AG09309 (cell line): ENCODE results near the gene CDKAL1.
A peak's percentile ranks its signal among the peaks of the same experiment; 100 is the strongest.

ENCODE experiments used
- DNase-seq: peaks from one replicate; pipeline ENCODE4 v3.0.0-alpha.2; 2010; ENCODE audit warnings: low read depth
- H3K4me3 ChIP-seq: 2 replicates; pipeline ENCODE4 v1.5.1; 2011; ENCODE audit warnings: mild to moderate bottlenecking, low read depth, low read length, moderate library complexity; ENCODE audit not compliant: control insufficient read depth
- TF ChIP-seq, protein P1 (sequence below): IDR thresholded peaks from 2 replicates; pipeline ENCODE4 v1.5.1; 2011; ENCODE audit warnings: mild to moderate bottlenecking, low read depth, low read length, inconsistent platforms; ENCODE audit not compliant: insufficient read depth, control insufficient read depth; ENCODE audit errors: missing control alignments

CDKAL1 gene

GRCh38 chr6:21144928-21145327 is 610.7 kb downstream of the CDKAL1 start:
- TF ChIP-seq, protein P1, sequence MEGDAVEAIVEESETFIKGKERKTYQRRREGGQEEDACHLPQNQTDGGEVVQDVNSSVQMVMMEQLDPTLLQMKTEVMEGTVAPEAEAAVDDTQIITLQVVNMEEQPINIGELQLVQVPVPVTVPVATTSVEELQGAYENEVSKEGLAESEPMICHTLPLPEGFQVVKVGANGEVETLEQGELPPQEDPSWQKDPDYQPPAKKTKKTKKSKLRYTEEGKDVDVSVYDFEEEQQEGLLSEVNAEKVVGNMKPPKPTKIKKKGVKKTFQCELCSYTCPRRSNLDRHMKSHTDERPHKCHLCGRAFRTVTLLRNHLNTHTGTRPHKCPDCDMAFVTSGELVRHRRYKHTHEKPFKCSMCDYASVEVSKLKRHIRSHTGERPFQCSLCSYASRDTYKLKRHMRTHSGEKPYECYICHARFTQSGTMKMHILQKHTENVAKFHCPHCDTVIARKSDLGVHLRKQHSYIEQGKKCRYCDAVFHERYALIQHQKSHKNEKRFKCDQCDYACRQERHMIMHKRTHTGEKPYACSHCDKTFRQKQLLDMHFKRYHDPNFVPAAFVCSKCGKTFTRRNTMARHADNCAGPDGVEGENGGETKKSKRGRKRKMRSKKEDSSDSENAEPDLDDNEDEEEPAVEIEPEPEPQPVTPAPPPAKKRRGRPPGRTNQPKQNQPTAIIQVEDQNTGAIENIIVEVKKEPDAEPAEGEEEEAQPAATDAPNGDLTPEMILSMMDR = no peak
- DNase-seq = no peak

DNA sequence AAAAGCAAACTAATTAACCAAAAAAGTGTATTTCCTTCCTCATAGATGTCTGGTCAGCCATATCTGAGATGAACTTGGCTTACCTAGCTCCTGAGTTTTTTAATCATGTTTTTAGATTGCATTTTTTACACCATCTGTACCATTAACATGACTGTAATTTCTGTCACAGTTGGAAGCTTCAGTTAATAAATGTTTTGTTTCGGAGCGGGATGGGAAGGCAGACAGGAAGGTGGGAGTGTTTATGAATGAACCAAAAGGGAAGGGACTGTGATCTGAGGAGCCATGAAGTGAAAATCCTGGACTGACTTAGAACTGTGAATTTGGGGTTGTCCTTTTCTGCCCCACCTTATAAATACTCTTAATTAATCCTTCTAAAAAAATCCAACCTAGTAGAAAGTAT is 613.7 kb downstream of the CDKAL1 start:
- H3K4me3 ChIP-seq = no peak overlapping the region
- DNase-seq = no peak
- TF ChIP-seq, protein P1 = no peak

More at GRCh38 chr6:21144928-21145327, 610.7 kb downstream of the CDKAL1 start:
- H3K4me3 ChIP-seq = no peak overlapping the region

DNA sequence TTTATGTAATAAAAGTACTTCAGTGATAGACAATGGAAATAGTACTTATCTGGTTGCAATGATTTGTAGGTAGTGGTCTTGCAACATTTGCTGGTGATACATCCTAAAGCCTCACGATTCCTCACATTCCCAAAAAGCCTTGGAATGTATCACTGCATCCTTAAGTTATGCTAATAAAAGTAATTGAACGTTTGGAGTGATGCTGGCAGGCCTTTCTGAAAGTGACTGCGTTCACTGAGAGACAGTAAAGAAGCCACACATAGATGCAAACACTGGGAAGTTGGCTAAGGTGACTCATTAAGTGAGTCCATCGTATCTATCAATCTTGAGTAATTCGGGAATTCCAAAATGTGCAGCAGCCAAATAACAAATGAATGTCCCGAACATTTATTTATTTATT is 615.2 kb downstream of the CDKAL1 start:
- DNase-seq = peak; percentile 98
- TF ChIP-seq, protein P1 = no peak
- H3K4me3 ChIP-seq = no peak overlapping the region

DNA sequence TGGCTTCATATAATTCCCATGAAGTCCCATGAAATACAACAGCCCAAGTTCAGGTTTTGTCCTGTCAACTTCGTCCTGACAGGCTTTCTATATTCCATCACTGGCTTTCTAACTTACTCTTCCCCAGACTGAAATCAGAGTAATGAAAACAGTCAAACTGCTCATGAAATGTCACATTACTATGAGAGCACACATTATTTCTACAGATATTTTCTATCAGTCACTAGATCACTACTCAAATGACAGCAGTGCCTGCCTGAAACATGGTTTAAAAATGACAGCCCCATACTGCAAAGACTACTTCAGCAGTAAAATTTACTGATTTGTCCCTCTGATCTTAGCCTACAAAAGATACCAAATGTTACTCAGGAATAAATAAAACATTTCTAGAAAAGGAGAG is 616.4 kb downstream of the CDKAL1 start:
- TF ChIP-seq, protein P1 = no peak
- no peak overlapping the region for H3K4me3 ChIP-seq
- DNase-seq = no peak

DNA sequence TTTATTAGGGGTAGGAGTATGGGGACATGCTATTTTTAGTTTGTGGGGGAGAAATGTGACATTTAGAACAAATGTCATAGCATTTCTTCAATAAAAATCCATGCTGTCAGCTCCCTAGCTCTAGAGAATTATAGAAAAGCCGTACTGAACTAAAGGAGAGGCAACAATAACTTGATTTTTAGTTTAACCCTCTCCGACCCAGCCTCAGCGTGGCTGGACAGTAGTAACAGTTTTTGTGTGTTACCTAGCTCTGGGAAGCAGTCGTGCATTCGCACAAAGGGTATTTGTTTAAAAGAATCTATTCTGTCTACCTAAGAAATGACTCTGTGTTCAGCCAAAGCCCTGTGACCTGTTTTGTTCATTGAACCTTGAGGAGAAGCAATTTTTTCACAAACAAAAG is 616.9 kb downstream of the CDKAL1 start:
- no peak overlapping the region for H3K4me3 ChIP-seq
- TF ChIP-seq, protein P1 = no peak
- no peak for DNase-seq

DNA sequence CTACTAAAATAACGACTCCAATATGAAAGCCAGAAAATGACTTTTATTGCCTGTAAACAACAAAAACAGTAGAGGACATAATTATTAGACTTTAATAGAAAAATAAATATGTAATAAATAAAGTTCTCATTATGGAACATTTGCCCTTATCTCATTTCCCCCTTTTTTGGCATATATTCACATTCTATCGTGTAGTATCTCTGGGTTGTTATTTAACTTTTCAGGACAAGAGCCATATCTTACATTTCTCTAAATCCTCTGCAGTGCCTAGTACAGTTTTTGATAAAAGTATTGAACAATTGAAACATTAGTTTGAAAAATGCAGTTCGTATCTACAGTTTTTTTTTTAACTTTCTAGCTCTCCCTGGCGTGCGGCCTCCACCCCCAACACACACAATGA is 617.3 kb downstream of the CDKAL1 start:
- H3K4me3 ChIP-seq = no peak overlapping the region
- TF ChIP-seq, protein P1 = no peak
- no peak for DNase-seq

DNA sequence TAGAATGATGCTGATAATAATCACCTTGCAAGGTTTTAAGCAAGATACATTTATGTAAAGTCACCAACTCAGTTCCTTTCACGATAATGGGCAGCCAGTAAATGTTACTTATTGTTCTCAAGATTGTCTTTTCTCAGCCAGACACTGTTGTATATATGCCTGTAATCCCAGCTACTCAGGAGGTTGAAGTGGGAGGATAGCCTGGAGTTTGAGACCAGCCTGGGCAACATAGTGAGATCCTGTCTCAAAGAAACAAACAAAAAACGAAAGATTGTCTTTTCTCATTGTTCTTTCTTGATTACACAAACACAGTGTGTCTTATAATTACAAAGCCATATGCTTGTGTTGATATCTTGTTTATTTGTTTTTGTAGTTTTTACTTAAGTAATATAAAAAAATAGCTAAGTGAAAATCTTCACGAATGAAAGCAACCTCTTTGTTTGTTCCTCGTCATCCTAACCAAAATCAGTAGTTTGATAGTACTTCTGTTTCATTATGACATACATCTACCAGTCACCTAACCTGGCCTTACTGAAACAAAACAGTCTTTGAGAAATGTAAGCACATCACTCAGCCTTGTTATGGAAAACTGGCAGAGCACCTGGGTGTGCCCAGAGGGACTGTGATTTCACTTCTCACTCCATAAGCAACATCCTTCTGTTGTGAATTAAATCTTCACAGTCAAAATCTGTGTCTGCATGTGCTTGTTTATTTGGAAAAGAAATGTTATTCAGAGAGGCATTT is 623.1 kb downstream of the CDKAL1 start:
- TF ChIP-seq, protein P1 = no peak
- DNase-seq = no peak
- no peak overlapping the region for H3K4me3 ChIP-seq
